ENCODE data around the gene PSMD13. TPM values are rescaled to one million over a fixed set of nuclear protein-coding genes. Genes with fewer than 3 reads are reported as not detected.

Gene PSMD13
- total RNA-seq, 1 experiment from 2014 or later, result 179 TPM

- ATAC-seq (no peak), DNase-seq (ENCODE audit: low read depth, low spot score) (no peak)
- H3K9me3 ChIP-seq (ENCODE audit: control insufficient read depth in 1 of 2, insufficient read depth in 1 of 2, low read depth in 1 of 2, low read length in 2 of 2), result no peaks in the 10 kb centered on the region
- no peaks in the 10 kb centered on the region for H3K27me3 ChIP-seq (ENCODE audit: insufficient read depth, low read length)
- H3K4me2 ChIP-seq (ENCODE audit: low read length), result peak overlapping the region; percentile 91
- H3K36me3 ChIP-seq (ENCODE audit: control insufficient read depth in 1 of 2, insufficient read depth in 2 of 2, low read length in 2 of 2), result peaks cover 39 to 55% of the 10 kb centered on the region in 2 experiments
- no peak overlapping the region for H2AFZ ChIP-seq (ENCODE audit: low read depth, low read length, poor library complexity, severe bottlenecking)
- H4K20me1 ChIP-seq (ENCODE audit: insufficient read depth), result no peaks in the 10 kb centered on the region
- peak overlapping the region; percentile 94 for H3K27ac ChIP-seq (ENCODE audit: low read depth, low read length)
- H3K4me3 ChIP-seq (replicated peaks in 1 of 2; ENCODE audit: low read depth in 1 of 2, low read length in 2 of 2), result peak overlapping the region; percentile 76 to 99
- ChIA-PET CTCF (no interaction called here), POLR2A (no interaction called here), RAD21 (ENCODE audit: low non-redundant PET in 1 of 2, low total read pairs in 2 of 2, uncharacterized antibody in 2 of 2, unreplicated experiment in 2 of 2) (no interaction called here)
- BruUV-seq (replicated peaks), result no TSS peak
- H3K79me2 ChIP-seq (ENCODE audit: insufficient read depth, low read length), result peaks cover 62% of the 10 kb centered on the region
- H3K9ac ChIP-seq (ENCODE audit: low read length), result peak overlapping the region; percentile 89
- H3K9me2 ChIP-seq (ENCODE audit: insufficient read depth), result no peaks in the 10 kb centered on the region
- TF ChIP-seq SRF (IDR thresholded peaks at IDR 0.05; ENCODE audit: low read depth), result no peak
- no peak for TF ChIP-seq POLR2A (IDR thresholded peaks at IDR 0.05; ENCODE audit: borderline replicate concordance, extremely low read depth, insufficient read depth, insufficient read length)
- TF ChIP-seq RAD21 (IDR thresholded peaks at IDR 0.05; ENCODE audit: low read depth), result no peak
- TF ChIP-seq SP1 (IDR thresholded peaks at IDR 0.05; ENCODE audit: low read depth), result no peak
- TF ChIP-seq ZNF274 (IDR thresholded peaks at IDR 0.05; ENCODE audit: low read depth, low read length), result no peak
- no peak for TF ChIP-seq EZH2phosphoT487 (IDR thresholded peaks at IDR 0.05; ENCODE audit: borderline replicate concordance)
- no peak for TF ChIP-seq REST (IDR thresholded peaks at IDR 0.05; ENCODE audit: low read depth)
- TF ChIP-seq YY1 (IDR thresholded peaks at IDR 0.05; ENCODE audit: extremely low read depth, insufficient replicate concordance, low read depth, low read length), result no peak
- H3K4me1 ChIP-seq (ENCODE audit: control insufficient read depth in 1 of 2, insufficient read depth in 2 of 2, low read length in 2 of 2), result peaks cover 16 to 24% of the 10 kb centered on the region in 2 experiments
- intact Hi-C loops (cut with micrococcal nuclease), result no loop called here
These were observed 26.5 kb upstream of the PSMD13 start for GRCh38 chr11:210122-210802.

Measured in HCT116 (cell line).